Stomach (tissue), 9 donors: ENCODE measurements around the gene AKAP13. TPM values are rescaled to one million over a fixed set of nuclear protein-coding genes. Genes with fewer than 3 reads are reported as not detected.

ENCODE experiments used
- DNase-seq, 2 donors: peaks; one replicate each; pipeline versions ENCODE4 v3.0.0 to v3.0.0-alpha.2; 2013 to 2019
- H3K27ac ChIP-seq, 5 donors: fragments of 200-600 bp in 4 of 5; sonication (generic) in 4 of 5; one replicate each; pipeline ENCODE4 v1.5.1; 2013 to 2019; ENCODE audit warnings: mild to moderate bottlenecking in 1 of 5, moderate library complexity in 1 of 5
- H3K27me3 ChIP-seq, 3 donors: fragments of 200-600 bp; sonication (generic); one replicate each; pipeline ENCODE4 v1.5.1; 2017 to 2019; ENCODE audit warnings: mixed run types in 1 of 3
- H3K36me3 ChIP-seq, 4 donors: fragments of 200-600 bp; sonication (generic); 1 replicate in 3 of 4; 2 replicates in 1 of 4; pipeline ENCODE4 v1.5.1; 2016 to 2019
- H3K4me1 ChIP-seq, 4 donors: fragments of 200-600 bp; sonication (generic); one replicate each; pipeline ENCODE4 v1.5.1; 2016 to 2019
- H3K4me3 ChIP-seq, 4 donors: fragments of 200-600 bp; sonication (generic) in 3 of 4; one replicate each; pipeline ENCODE4 v1.5.1; 2016 to 2019; ENCODE audit warnings: mild to moderate bottlenecking in 1 of 4
- H3K9me3 ChIP-seq, 4 donors: fragments of 200-600 bp; sonication (generic); one replicate each; pipeline ENCODE4 v1.5.1; 2016 to 2019
- EP300 ChIP-seq: sonication (generic); formaldehyde crosslinking; IDR thresholded peaks from one replicate; pipeline ENCODE4 v1.6.1; 2017; ENCODE audit warnings: antibody characterized with exemption
- POLR2A ChIP-seq, 4 donors: fragments of 450-650 bp; IDR thresholded peaks; one replicate each; pipeline ENCODE4 v1.6.1; 2016; ENCODE audit warnings: antibody characterized with exemption in 4 of 4, control low read depth in 2 of 4, mild to moderate bottlenecking in 1 of 4, moderate library complexity in 1 of 4
- POLR2AphosphoS5 ChIP-seq, 3 donors: sonication (generic); formaldehyde crosslinking; IDR thresholded peaks; one replicate each; pipeline ENCODE4 v1.6.1; 2016; ENCODE audit warnings: antibody characterized with exemption in 3 of 3
- WGBS, 5 donors: extraction: QIAGEN DNeasy Blood & Tissue Kit in 3 of 5; methylation state at CpG; one replicate each; pipeline versions ENCODE4 v1.1.5 to v1.1.7; 2013 to 2018; 5-methylcytosine and 5-hydroxymethylcytosine counted together
- intact Hi-C: fragments of 100-400 bp; cut with DNase I; formaldehyde crosslinking; loops from one replicate; pipeline ENCODE4 v1.15.1; 2023; ENCODE audit warnings: low total_unique reads
- polyA plus RNA-seq, 3 donors: library from polyadenylated mRNA; stranded (reverse); fragments of 200-250 nt; gene quantifications; one replicate each; pipeline ENCODE4 v1.2.3, GENCODE V29; 2013
- total RNA-seq, 5 donors: library from RNA; depleted of rRNA; stranded (reverse); fragments of >200 nt; gene quantifications; one replicate each; pipeline versions ENCODE4 v1.1.0 to v1.2.3, GENCODE V29; 2014 to 2016
- TF ChIP-seq, protein P1 (sequence below), 7 experiments: fragments of 450-650 bp in 4 of 7; fragments of 200-600 bp in 3 of 7; sonication (generic) in 3 of 7; IDR thresholded peaks; one replicate each; pipeline ENCODE4 v1.5.1; 2016 to 2019; ENCODE audit warnings: antibody characterized with exemption in 7 of 7, control low read depth in 2 of 7, mild to moderate bottlenecking in 1 of 7
- donor health status: healthy with polysubstance abuse.
- donor health status: Bipolar disorder and iron deficiency.
- donor health status: healthy.

The AKAP13 gene
- total and polyA plus RNA-seq, 8 donors: 33.1 to 395 (median 138) TPM

DNA sequence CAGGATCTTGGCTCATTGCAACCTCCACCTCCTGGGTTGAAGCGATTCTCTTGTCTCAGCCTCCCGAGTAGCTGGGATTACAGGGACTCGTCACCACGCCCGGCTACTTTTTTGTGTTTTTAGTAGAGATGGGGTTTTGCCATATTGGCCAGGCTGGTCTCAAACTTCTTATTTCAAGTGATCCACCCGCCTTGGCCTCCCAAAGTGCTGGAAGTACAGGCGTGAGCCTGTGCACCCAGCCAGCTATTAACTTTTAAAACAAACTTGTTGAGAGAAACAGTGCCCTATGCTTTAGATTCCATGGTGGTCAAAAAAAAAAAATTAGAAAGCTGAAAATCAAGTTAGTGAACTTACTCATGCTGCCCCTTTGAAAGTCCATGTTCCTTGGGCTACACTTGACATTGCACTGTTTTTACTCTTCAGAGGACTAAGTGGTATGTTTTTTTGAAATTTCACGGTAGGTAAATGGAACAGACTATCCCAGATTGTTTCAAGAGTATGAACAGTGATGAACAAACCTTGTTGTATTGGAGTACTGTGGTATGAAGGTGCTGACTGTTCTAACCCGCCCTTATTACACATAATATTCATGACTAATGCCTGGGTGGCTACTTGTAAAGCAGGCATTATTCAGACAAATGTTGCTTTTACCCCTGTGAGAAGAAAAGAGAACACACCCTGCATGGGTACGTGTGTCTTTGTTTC, 207.5 kb downstream of the AKAP13 start:
- peaks cover 28 to 94% (median 63%) of the 10 kb centered on the region in 4 donors for H3K4me1 ChIP-seq
- H3K36me3 ChIP-seq: peaks cover 0 to 27% (median 20%) of the 10 kb centered on the region in 4 donors
- DNase-seq: peak in 1 of 2 donors; percentile 69
- intact Hi-C loops: no loop called here
- H3K9me3 ChIP-seq: no peaks in the 10 kb centered on the region
- WGBS, 5 donors: 75 to 84% (median 76%) methylated on average over 10 of the region's 10 CpGs
- peak overlapping the region; percentile 41 to 88 (median 79) for H3K27ac ChIP-seq
- H3K27me3 ChIP-seq: no peaks in the 10 kb centered on the region
- TF ChIP-seq POLR2A (IDR thresholded peaks at IDR 0.05): no peak
- TF ChIP-seq, protein P1, sequence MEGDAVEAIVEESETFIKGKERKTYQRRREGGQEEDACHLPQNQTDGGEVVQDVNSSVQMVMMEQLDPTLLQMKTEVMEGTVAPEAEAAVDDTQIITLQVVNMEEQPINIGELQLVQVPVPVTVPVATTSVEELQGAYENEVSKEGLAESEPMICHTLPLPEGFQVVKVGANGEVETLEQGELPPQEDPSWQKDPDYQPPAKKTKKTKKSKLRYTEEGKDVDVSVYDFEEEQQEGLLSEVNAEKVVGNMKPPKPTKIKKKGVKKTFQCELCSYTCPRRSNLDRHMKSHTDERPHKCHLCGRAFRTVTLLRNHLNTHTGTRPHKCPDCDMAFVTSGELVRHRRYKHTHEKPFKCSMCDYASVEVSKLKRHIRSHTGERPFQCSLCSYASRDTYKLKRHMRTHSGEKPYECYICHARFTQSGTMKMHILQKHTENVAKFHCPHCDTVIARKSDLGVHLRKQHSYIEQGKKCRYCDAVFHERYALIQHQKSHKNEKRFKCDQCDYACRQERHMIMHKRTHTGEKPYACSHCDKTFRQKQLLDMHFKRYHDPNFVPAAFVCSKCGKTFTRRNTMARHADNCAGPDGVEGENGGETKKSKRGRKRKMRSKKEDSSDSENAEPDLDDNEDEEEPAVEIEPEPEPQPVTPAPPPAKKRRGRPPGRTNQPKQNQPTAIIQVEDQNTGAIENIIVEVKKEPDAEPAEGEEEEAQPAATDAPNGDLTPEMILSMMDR (IDR thresholded peaks at IDR 0.05): no peak
- TF ChIP-seq POLR2AphosphoS5 (IDR thresholded peaks at IDR 0.05): peak in 2 of 3 donors; percentile 47 to 55
- no peak overlapping the region for H3K4me3 ChIP-seq

DNA sequence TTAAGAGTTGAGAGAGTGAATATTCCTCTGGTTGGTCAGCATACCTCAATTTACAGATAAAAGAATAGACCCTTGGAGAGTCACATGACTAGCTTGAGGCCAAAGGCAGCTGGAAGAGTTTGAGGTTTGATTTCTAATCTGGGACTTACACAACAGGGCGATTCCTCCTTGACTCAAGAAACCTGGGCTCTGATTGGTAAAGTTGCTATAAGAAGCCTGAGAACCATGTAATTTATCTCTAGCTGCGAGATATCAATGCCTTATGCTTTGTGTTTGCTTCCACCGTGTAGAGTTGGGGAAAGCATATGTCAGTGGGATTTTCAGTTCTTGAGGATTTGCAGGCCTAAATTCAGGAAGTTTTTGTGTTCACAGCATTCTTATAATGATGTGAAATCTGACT, 208.3 kb downstream of the AKAP13 start:
- peak overlapping the region; percentile 65 to 88 (median 79) for H3K27ac ChIP-seq
- peak overlapping the region in 1 of 4 donors; percentile 17 for H3K4me3 ChIP-seq
- WGBS, 5 donors: 17 to 48% (median 30%) methylated on average over 3 of the region's 3 CpGs

DNA sequence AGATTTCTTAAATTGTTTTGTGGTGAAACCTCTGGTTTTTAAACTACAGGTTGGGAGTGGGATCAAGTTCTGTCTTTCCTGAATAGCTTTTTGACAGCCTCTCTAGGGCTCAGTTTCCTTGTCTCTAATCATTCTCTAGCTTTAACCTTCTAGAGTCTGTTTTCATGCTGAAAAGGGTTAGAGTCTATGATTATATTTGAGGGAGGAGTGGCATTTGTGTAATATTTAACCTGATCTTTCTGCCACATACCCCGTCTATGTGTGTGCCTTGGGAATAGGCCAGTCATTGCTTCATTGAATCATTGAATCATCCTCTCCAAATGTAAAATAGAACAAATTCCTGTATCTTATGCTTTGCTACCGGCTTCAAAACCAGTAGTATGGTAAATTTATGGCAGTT, 209.4 kb downstream of the AKAP13 start:
- H3K9me3 ChIP-seq: no peaks in the 10 kb centered on the region
- peaks cover 0 to 29% (median 21%) of the 10 kb centered on the region in 4 donors for H3K36me3 ChIP-seq
- peak in 1 of 2 donors; percentile 59 for DNase-seq
- TF ChIP-seq POLR2A (IDR thresholded peaks at IDR 0.05) (no peak), POLR2AphosphoS5 (IDR thresholded peaks at IDR 0.05) (peak in 1 of 3 donors; percentile 56), EP300 (no peak)
- TF ChIP-seq, protein P1 (IDR thresholded peaks at IDR 0.05): no peak
- WGBS, 5 donors: 29 to 42% (median 34%) methylated on average over 2 of the region's 2 CpGs
- H3K27me3 ChIP-seq: no peaks in the 10 kb centered on the region
- H3K27ac ChIP-seq: peak overlapping the region in 4 of 5 donors; percentile 65 to 88 (median 81)
- no peak overlapping the region for H3K4me3 ChIP-seq
- intact Hi-C loops: no loop called here
- peaks cover 28 to 93% (median 58%) of the 10 kb centered on the region in 4 donors for H3K4me1 ChIP-seq

More for the DNA sequence above, 208.3 kb downstream of the AKAP13 start:
- Histone ChIP-seq H3K27me3 (no peaks in the 10 kb centered on the region), H3K4me1 (peaks cover 28 to 94% (median 62%) of the 10 kb centered on the region in 4 donors), H3K9me3 (no peaks in the 10 kb centered on the region), H3K36me3 (peaks cover 0 to 29% (median 21%) of the 10 kb centered on the region in 4 donors)
- intact Hi-C loops: no loop called here
- TF ChIP-seq, protein P1 (IDR thresholded peaks at IDR 0.05): no peak
- peak in 1 of 3 donors; percentile 35 for TF ChIP-seq POLR2AphosphoS5 (IDR thresholded peaks at IDR 0.05)
- DNase-seq: peak in 1 of 2 donors; percentile 53

DNA sequence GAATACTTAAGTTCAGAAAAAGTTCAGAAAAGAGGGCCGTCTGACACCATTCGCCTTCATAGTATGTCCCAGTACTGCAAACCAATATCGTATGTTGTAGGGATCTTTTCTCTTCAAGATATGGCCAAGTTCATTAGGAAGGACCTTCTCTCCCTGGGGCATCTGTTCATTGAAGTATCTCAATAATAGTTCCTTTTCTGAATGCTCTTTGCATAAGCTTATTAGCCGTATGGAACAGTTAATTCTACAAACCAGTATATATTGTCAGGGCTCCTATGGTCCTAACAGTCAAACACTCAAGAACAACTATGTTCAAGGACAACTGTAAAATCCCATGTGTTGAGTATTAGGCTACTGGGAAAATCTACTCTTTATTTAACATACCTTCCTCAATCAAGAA, 211.2 kb downstream of the AKAP13 start:
- intact Hi-C loops: no loop called here
- Histone ChIP-seq H3K27me3 (no peaks in the 10 kb centered on the region), H3K36me3 (peaks cover 0 to 33% (median 16%) of the 10 kb centered on the region in 4 donors), H3K27ac (peak overlapping the region in 2 of 5 donors; percentile 12 to 27), H3K4me3 (no peak overlapping the region), H3K4me1 (peaks cover 28 to 85% (median 56%) of the 10 kb centered on the region in 4 donors), H3K9me3 (no peaks in the 10 kb centered on the region)
- no peak for TF ChIP-seq POLR2AphosphoS5 (IDR thresholded peaks at IDR 0.05)
- TF ChIP-seq POLR2A (IDR thresholded peaks at IDR 0.05): no peak
- no peak for TF ChIP-seq EP300
- TF ChIP-seq, protein P1 (IDR thresholded peaks at IDR 0.05): no peak
- no peak for DNase-seq
- WGBS, 5 donors: 81 to 90% (median 84%) methylated on average over 4 of the region's 4 CpGs
